ENCODE results near the gene KDM8.

The KDM8 gene

DNA sequence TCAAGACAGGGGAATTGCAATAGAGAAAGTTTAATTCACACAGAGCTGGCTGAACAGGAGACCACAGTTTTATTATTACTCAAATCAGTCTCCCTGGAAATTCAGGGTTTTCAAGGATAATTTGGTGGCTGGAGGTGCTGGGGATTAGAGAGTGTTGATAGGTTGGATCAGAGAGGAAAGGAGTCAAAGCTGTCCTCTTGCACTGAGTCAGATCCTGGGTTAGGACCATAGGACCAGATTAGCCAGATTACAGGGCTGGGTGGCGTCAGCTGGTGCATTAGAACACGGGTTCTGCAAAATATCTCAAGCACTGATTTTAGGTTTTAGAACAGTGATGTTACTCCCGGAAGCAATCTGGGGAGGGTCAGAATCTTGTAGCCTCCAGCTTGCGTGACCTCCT lies 67.0 kb downstream of the KDM8 start:
- H3K4me3 ChIP-seq (ENCODE audit: low read length in 2 of 2) = no peak overlapping the region
- DNase-seq (ENCODE audit: low spot score) = no peak
- no CpG with 5 or more reads among the region's 4 CpGs for WGBS, 2 donors (ENCODE audit: extremely low coverage in 2 of 2, insufficient read length in 2 of 2, insufficient replicate concordance in 1 of 2)

More for the DNA sequence above, 67.0 kb downstream of the KDM8 start:
- Histone ChIP-seq H4K8ac (ENCODE audit: low read depth, low read length) (no peak overlapping the region), H2BK120ac (ENCODE audit: low read depth, low read length) (no peak overlapping the region), H3K18ac (ENCODE audit: low read length) (no peak overlapping the region), H2BK15ac (ENCODE audit: low read length) (no peak overlapping the region), H4K91ac (ENCODE audit: low read depth, low read length, poor library complexity) (no peak overlapping the region), H3K4me1 (ENCODE audit: control insufficient read depth in 2 of 2, insufficient read depth in 1 of 2, low read depth in 1 of 2, low read length in 2 of 2) (peaks cover 5 to 6% of the 10 kb centered on the region in 2 donors), H3K9ac (ENCODE audit: low read depth, low read length, poor library complexity) (no peak overlapping the region), H3K79me1 (ENCODE audit: low read depth, low read length) (no peaks in the 10 kb centered on the region), H2AFZ (ENCODE audit: low read length) (no peak overlapping the region), H3K36me3 (replicated peaks in 1 of 2; ENCODE audit: control insufficient read depth in 2 of 2, insufficient read depth in 2 of 2, low read length in 2 of 2) (no peaks in the 10 kb centered on the region), H3K9me3 (replicated peaks in 1 of 2; ENCODE audit: control insufficient read depth in 2 of 2, insufficient read depth in 1 of 2, low read depth in 1 of 2, low read length in 2 of 2) (no peaks in the 10 kb centered on the region), H3K14ac (ENCODE audit: low read length) (no peak overlapping the region), H3K27me3 (ENCODE audit: control insufficient read depth in 3 of 3, insufficient read depth in 3 of 3, low read depth in 1 of 3, low read length in 3 of 3) (no peaks in the 10 kb centered on the region), H2AK5ac (ENCODE audit: low read depth, low read length) (no peak overlapping the region), H3K4me2 (ENCODE audit: insufficient read depth, low read length, poor library complexity, severe bottlenecking) (no peak overlapping the region), H3K27ac (replicated peaks; ENCODE audit: low read length) (no peak overlapping the region), H3K4ac (ENCODE audit: low read length) (no peak overlapping the region), H2BK12ac (ENCODE audit: low read length) (no peak overlapping the region), H2BK5ac (ENCODE audit: low read length) (no peak overlapping the region), H3K23ac (ENCODE audit: low read depth, low read length, poor library complexity) (no peak overlapping the region)
